Mesendoderm (in vitro differentiated cells): ENCODE results near the gene KRT15.

ENCODE experiments used
- DNase-seq: peaks from one replicate; pipeline ENCODE4 v3.0.0; 2013
- H2AK5ac ChIP-seq: 2 replicates; pipeline ENCODE4 v1.6.1; 2013; ENCODE audit warnings: low read length, inconsistent platforms
- H2BK120ac ChIP-seq: 2 replicates; pipeline ENCODE4 v1.6.1; 2013; ENCODE audit warnings: low read depth, mild to moderate bottlenecking, low read length, moderate library complexity, mixed read lengths
- H2BK15ac ChIP-seq: replicated peaks from 2 replicates; pipeline ENCODE4 v1.6.1; 2013; ENCODE audit warnings: low read depth, mild to moderate bottlenecking, moderate library complexity
- H2BK5ac ChIP-seq: 2 replicates; pipeline ENCODE4 v1.6.1; 2013; ENCODE audit warnings: low read length, inconsistent platforms
- H3K18ac ChIP-seq: 2 replicates; pipeline ENCODE4 v1.6.1; 2013; ENCODE audit warnings: mild to moderate bottlenecking, low read length, mixed read lengths
- H3K23ac ChIP-seq: one replicate; pipeline ENCODE4 v1.6.1; 2013; ENCODE audit warnings: low read length
- H3K27ac ChIP-seq: 2 replicates; pipeline ENCODE4 v1.5.1; 2013; ENCODE audit warnings: low read depth, mild to moderate bottlenecking, inconsistent platforms, low read length, moderate library complexity
- H3K27me3 ChIP-seq: 2 replicates; pipeline ENCODE4 v1.6.1; 2013; ENCODE audit warnings: low read length, control low read depth, mild to moderate bottlenecking, inconsistent platforms; ENCODE audit not compliant: insufficient read depth, poor library complexity
- H3K36me3 ChIP-seq: 2 replicates; pipeline ENCODE4 v1.6.1; 2013; ENCODE audit warnings: low read length, inconsistent platforms; ENCODE audit not compliant: control insufficient read depth, insufficient read depth
- H3K4ac ChIP-seq: one replicate; pipeline ENCODE4 v1.6.1; 2013; ENCODE audit warnings: low read depth, mild to moderate bottlenecking, low read length, moderate library complexity
- H3K4me1 ChIP-seq: 2 replicates; pipeline ENCODE4 v1.6.1; 2013; ENCODE audit warnings: low read depth, low read length, inconsistent platforms; ENCODE audit not compliant: control insufficient read depth
- H3K4me2 ChIP-seq: 2 replicates; pipeline ENCODE4 v1.6.1; 2013; ENCODE audit warnings: low read length
- H3K4me3 ChIP-seq: 2 replicates; pipeline ENCODE4 v1.5.1; 2013; ENCODE audit warnings: mild to moderate bottlenecking, low read length
- H3K56ac ChIP-seq: one replicate; pipeline ENCODE4 v1.6.1; 2013; ENCODE audit warnings: low read length
- H3K79me1 ChIP-seq: 2 replicates; pipeline ENCODE4 v1.6.1; 2013; ENCODE audit warnings: low read length, inconsistent platforms
- H3K79me2 ChIP-seq: 2 replicates; pipeline ENCODE4 v1.6.1; 2013; ENCODE audit warnings: mild to moderate bottlenecking, low read length; ENCODE audit not compliant: control insufficient read depth, insufficient read depth
- H3K9ac ChIP-seq: 2 replicates; pipeline ENCODE4 v1.6.1; 2013; ENCODE audit warnings: low read length, inconsistent platforms
- H4K5ac ChIP-seq: one replicate; pipeline ENCODE4 v1.6.1; 2013; ENCODE audit warnings: low read length
- H4K8ac ChIP-seq: one replicate; pipeline ENCODE4 v1.6.1; 2013; ENCODE audit warnings: low read depth, mild to moderate bottlenecking, control low read depth, low read length, moderate library complexity
- WGBS: extraction: QIAGEN DNeasy Blood & Tissue Kit; methylation state at CpG from one replicate; pipeline ENCODE4 v1.1.7; 2013; ENCODE audit warnings: low lambda C conversion rate, missing lambda C conversion rate; ENCODE audit not compliant: insufficient coverage; ENCODE audit errors: extremely low coverage; 5-methylcytosine and 5-hydroxymethylcytosine counted together

Gene KRT15

DNA sequence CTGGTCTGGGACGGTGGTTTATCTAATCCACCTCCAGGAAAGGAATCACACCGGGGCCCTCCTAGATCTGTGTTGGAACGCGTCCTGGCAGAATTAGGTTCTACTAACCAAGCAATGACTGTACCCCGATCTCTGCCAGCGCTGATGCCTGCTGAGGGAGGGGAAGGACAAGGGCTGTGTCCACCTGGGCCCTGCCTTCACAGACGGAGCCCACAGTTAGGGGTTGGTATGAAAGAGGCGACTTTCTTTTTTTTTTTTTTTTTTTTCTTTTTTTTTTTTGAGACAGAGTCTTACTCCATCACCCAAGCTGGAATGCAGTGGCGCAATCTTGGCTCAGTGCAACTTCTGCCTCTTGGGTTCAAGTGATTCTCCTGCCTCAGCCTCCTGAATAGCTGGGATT is 19.3 kb upstream of the KRT15 start:
- Histone ChIP-seq H3K23ac (no peak overlapping the region), H3K27ac (no peak overlapping the region)

GRCh38 chr17:41537614-41537954 is 18.9 kb upstream of the KRT15 start:
- no peak overlapping the region for H3K4me3 ChIP-seq
- peak overlapping the region; percentile 2 for H3K18ac ChIP-seq
- H3K27me3 ChIP-seq, result no peaks in the 10 kb centered on the region
- no peak for DNase-seq
- H2AK5ac ChIP-seq, result no peak overlapping the region
- H2BK120ac ChIP-seq, result no peak overlapping the region
- no peak overlapping the region for H3K23ac ChIP-seq
- no peaks in the 10 kb centered on the region for H3K79me1 ChIP-seq
- H3K79me2 ChIP-seq, result no peaks in the 10 kb centered on the region
- peaks cover 23% of the 10 kb centered on the region for H3K4me1 ChIP-seq
- no peak overlapping the region for H2BK5ac ChIP-seq
- peak overlapping the region; percentile 61 for H3K4ac ChIP-seq
- H3K9ac ChIP-seq, result no peak overlapping the region
- WGBS, result no CpG with 5 or more reads among the region's 7 CpGs
- H3K56ac ChIP-seq, result peak overlapping the region; percentile 69
- no peaks in the 10 kb centered on the region for H3K36me3 ChIP-seq
- no peak overlapping the region for H4K8ac ChIP-seq
- H2BK15ac ChIP-seq, result no peak overlapping the region
- H3K4me2 ChIP-seq, result no peak overlapping the region
- H3K27ac ChIP-seq, result no peak overlapping the region
- no peak overlapping the region for H4K5ac ChIP-seq

More for the DNA sequence above, 19.3 kb upstream of the KRT15 start:
- Histone ChIP-seq H2BK5ac (no peak overlapping the region), H3K4me3 (no peak overlapping the region), H3K36me3 (no peaks in the 10 kb centered on the region), H3K79me1 (no peaks in the 10 kb centered on the region), H3K27me3 (no peaks in the 10 kb centered on the region), H3K4me1 (peaks cover 23% of the 10 kb centered on the region), H3K4ac (peak overlapping the region; percentile 1), H3K4me2 (no peak overlapping the region), H4K8ac (no peak overlapping the region), H3K56ac (no peak overlapping the region), H3K79me2 (no peaks in the 10 kb centered on the region), H2BK120ac (no peak overlapping the region), H3K18ac (peak overlapping the region; percentile 2), H3K9ac (no peak overlapping the region), H2AK5ac (no peak overlapping the region), H2BK15ac (no peak overlapping the region), H4K5ac (no peak overlapping the region)
- DNase-seq, result no peak
- no CpG with 5 or more reads among the region's 9 CpGs for WGBS

GRCh38 chr17:41536741-41537613 is 18.3 kb upstream of the KRT15 start:
- Histone ChIP-seq H3K79me1 (no peaks in the 10 kb centered on the region), H3K18ac (peak overlapping the region; percentile 2), H2BK120ac (no peak overlapping the region), H2BK5ac (peak overlapping the region; percentile 54), H3K36me3 (no peaks in the 10 kb centered on the region), H3K4me3 (no peak overlapping the region), H2AK5ac (peak overlapping the region; percentile 37), H2BK15ac (no peak overlapping the region), H3K4ac (peak overlapping the region; percentile 61), H3K27me3 (no peaks in the 10 kb centered on the region), H3K27ac (no peak overlapping the region), H3K4me1 (peaks cover 23% of the 10 kb centered on the region), H3K23ac (no peak overlapping the region), H4K8ac (no peak overlapping the region), H4K5ac (no peak overlapping the region), H3K4me2 (no peak overlapping the region), H3K79me2 (no peaks in the 10 kb centered on the region), H3K56ac (peak overlapping the region; percentile 69), H3K9ac (no peak overlapping the region)
- WGBS, result no CpG with 5 or more reads among the region's 7 CpGs
- DNase-seq, result no peak

DNA sequence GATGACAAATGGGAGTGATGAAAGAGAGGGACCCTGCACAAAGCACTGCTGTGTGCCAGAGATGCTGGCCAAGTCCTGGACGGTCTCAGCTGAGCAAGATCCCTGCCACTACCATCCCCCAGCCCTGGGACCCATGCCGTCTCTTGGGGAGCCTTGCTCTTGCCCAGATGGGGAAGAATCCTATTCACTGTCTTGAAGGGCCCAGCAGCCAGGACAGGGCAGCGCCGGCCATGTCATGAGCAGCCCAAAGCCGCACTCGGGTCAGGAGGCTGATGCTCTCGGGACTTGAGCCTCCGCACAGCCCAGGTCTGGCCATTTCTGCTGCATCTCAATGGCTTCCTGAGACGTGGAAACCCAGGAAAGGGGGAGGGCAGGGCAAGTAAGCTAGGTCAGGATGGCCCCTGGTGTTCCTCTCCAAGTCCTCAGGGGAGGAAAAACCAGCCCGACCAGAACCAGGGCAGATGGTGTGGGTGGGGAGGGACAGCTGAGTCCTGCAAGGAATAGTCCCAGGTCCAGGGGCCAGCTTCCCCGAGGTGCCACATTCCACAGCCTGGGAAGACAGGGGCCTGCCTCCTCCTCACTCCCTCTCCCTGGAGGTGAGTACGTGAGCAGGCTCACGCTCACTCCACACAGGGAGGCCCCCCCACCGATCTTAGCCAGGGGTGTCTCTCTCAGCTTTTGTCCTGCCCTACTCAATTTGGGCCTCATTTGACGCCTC is 17.2 kb upstream of the KRT15 start:
- Histone ChIP-seq H3K79me2 (no peaks in the 10 kb centered on the region), H2BK5ac (peak overlapping the region; percentile 39), H3K79me1 (no peaks in the 10 kb centered on the region), H3K4me3 (no peak overlapping the region), H3K27ac (no peak overlapping the region), H2BK120ac (no peak overlapping the region), H3K23ac (no peak overlapping the region), H3K4ac (peak overlapping the region; percentile 28), H3K18ac (no peak overlapping the region), H4K5ac (no peak overlapping the region), H3K4me2 (no peak overlapping the region), H2BK15ac (no peak overlapping the region), H3K4me1 (peaks cover 25% of the 10 kb centered on the region), H3K27me3 (no peaks in the 10 kb centered on the region), H3K9ac (no peak overlapping the region), H2AK5ac (peak overlapping the region; percentile 34), H3K56ac (peak overlapping the region; percentile 75), H3K36me3 (no peaks in the 10 kb centered on the region), H4K8ac (no peak overlapping the region)
- no CpG with 5 or more reads among the region's 15 CpGs for WGBS
- DNase-seq, result peak; percentile 89

GRCh38 chr17:41534899-41535546 is 16.3 kb upstream of the KRT15 start:
- whole genome bisulfite sequencing, result no CpG with 5 or more reads among the region's 7 CpGs
- no peak overlapping the region for H3K23ac ChIP-seq
- H3K79me2 ChIP-seq, result no peaks in the 10 kb centered on the region
- no peaks in the 10 kb centered on the region for H3K79me1 ChIP-seq
- H2BK5ac ChIP-seq, result no peak overlapping the region
- H3K36me3 ChIP-seq, result no peaks in the 10 kb centered on the region
- no peaks in the 10 kb centered on the region for H3K27me3 ChIP-seq
- no peak overlapping the region for H3K4ac ChIP-seq
- no peak overlapping the region for H4K8ac ChIP-seq
- no peak overlapping the region for H4K5ac ChIP-seq
- H3K4me2 ChIP-seq, result no peak overlapping the region
- no peak overlapping the region for H3K27ac ChIP-seq
- no peak overlapping the region for H3K56ac ChIP-seq
- H3K18ac ChIP-seq, result no peak overlapping the region
- no peak overlapping the region for H2BK120ac ChIP-seq
- no peak overlapping the region for H2AK5ac ChIP-seq
- H3K4me1 ChIP-seq, result peaks cover 32% of the 10 kb centered on the region
- DNase-seq, result no peak
- H3K9ac ChIP-seq, result no peak overlapping the region
- no peak overlapping the region for H3K4me3 ChIP-seq
- H2BK15ac ChIP-seq, result no peak overlapping the region
